ENCODE results near the gene NLRP3. TPM values are rescaled to one million over a fixed set of nuclear protein-coding genes. Genes with fewer than 3 reads are reported as not detected.
"Not testable (repeated sequence)": the region's sequence is repeated elsewhere in the genome, so short reads cannot be mapped to it uniquely, and the experiment has no call there.

NLRP3 gene
- total RNA-seq, 2 donors from 2014 or later: 0.22 to 2.2 TPM

- intact Hi-C loops (cut with DNase I): loop anchor here (5.0 kb wide), 1 partner anchor 116 kb away; no protein-coding TSS in a partner anchor
- Histone ChIP-seq H3K36me3 (no peaks in the 10 kb centered on the region), H3K27ac (no peak overlapping the region), H3K4me1 (no peaks in the 10 kb centered on the region), H3K4me3 (no peak overlapping the region), H3K27me3 (no peaks in the 10 kb centered on the region), H3K9ac (ENCODE audit: low read depth in 2 of 2, low read length in 2 of 2) (no peak overlapping the region), H3K9me3 (no peaks in the 10 kb centered on the region)
- TF ChIP-seq CTCF (IDR thresholded peaks at IDR 0.05): no peak
- DNase-seq: no peak
Measured at GRCh38 chr1:247370786-247371732, 44.9 kb upstream of the NLRP3 start.

- no peaks in the 10 kb centered on the region for H3K4me1 ChIP-seq
- H3K27ac ChIP-seq: no peak overlapping the region
- no peak for TF ChIP-seq CTCF (IDR thresholded peaks at IDR 0.05)
- H3K9me3 ChIP-seq: no peaks in the 10 kb centered on the region
- H3K4me3 ChIP-seq: no peak overlapping the region
- intact Hi-C loops (cut with DNase I): loop anchor here (5.0 kb wide), 1 partner anchor 115 kb away; no protein-coding TSS in a partner anchor
- H3K36me3 ChIP-seq: no peaks in the 10 kb centered on the region
- H3K27me3 ChIP-seq: no peaks in the 10 kb centered on the region
- no peak for DNase-seq
- H3K9ac ChIP-seq (ENCODE audit: low read depth in 2 of 2, low read length in 2 of 2): no peak overlapping the region
Measured at GRCh38 chr1:247371801-247372259, 44.1 kb upstream of the NLRP3 start.

GRCh38 chr1:247373721-247374141, 42.2 kb upstream of the NLRP3 start:
- TF ChIP-seq CTCF (IDR thresholded peaks at IDR 0.05): peak; percentile 29
- Histone ChIP-seq H3K4me3 (peak overlapping the region; percentile 23), H3K9me3 (no peaks in the 10 kb centered on the region), H3K27me3 (no peaks in the 10 kb centered on the region), H3K9ac (ENCODE audit: low read depth in 2 of 2, low read length in 2 of 2) (no peak overlapping the region), H3K27ac (no peak overlapping the region), H3K4me1 (no peaks in the 10 kb centered on the region), H3K36me3 (no peaks in the 10 kb centered on the region)
- intact Hi-C loops (cut with DNase I): loop anchor here (5.0 kb wide), 1 partner anchor 114 kb away; no protein-coding TSS in a partner anchor
- peak; percentile 61 for DNase-seq

- H3K4me1 ChIP-seq; H3K27me3 ChIP-seq; H3K9me3 ChIP-seq; H3K27ac ChIP-seq; DNase-seq; H3K9ac ChIP-seq (ENCODE audit: low read depth in 2 of 2, low read length in 2 of 2); H3K36me3 ChIP-seq; H3K4me3 ChIP-seq: not testable (repeated sequence)
- intact Hi-C loops (cut with DNase I): loop anchor here (5.0 kb wide), 1 partner anchor 113 kb away; no protein-coding TSS in a partner anchor
Measured at GRCh38 chr1:247374651-247375334, 41.2 kb upstream of the NLRP3 start.

GRCh38 chr1:247375747-247376146, 40.2 kb upstream of the NLRP3 start:
- no peak overlapping the region for H3K4me3 ChIP-seq
- intact Hi-C loops (cut with DNase I): no loop called here

More at GRCh38 chr1:247375747-247376146, 40.2 kb upstream of the NLRP3 start:
- Histone ChIP-seq H3K36me3 (no peaks in the 10 kb centered on the region), H3K27me3 (no peaks in the 10 kb centered on the region), H3K4me1 (no peaks in the 10 kb centered on the region), H3K9me3 (no peaks in the 10 kb centered on the region), H3K9ac (ENCODE audit: low read depth in 2 of 2, low read length in 2 of 2) (no peak overlapping the region), H3K27ac (no peak overlapping the region)
- DNase-seq: no peak
- no peak for TF ChIP-seq CTCF (IDR thresholded peaks at IDR 0.05)

Measured in colonic mucosa (tissue), 4 donors.